DMS 273 treated with DMSO at 0.1 percent for 48 hours (cell line): ENCODE results near the gene HOXC13.

Experiments
- DNase-seq: peaks from one replicate; lab custom pipeline; 2025; lab: John Stamatoyannopoulos, UW

HOXC13 gene

GRCh38 chr12:53939141-53940108, 794 bp downstream of the HOXC13 start:
- DNase-seq, result no peak

DNA sequence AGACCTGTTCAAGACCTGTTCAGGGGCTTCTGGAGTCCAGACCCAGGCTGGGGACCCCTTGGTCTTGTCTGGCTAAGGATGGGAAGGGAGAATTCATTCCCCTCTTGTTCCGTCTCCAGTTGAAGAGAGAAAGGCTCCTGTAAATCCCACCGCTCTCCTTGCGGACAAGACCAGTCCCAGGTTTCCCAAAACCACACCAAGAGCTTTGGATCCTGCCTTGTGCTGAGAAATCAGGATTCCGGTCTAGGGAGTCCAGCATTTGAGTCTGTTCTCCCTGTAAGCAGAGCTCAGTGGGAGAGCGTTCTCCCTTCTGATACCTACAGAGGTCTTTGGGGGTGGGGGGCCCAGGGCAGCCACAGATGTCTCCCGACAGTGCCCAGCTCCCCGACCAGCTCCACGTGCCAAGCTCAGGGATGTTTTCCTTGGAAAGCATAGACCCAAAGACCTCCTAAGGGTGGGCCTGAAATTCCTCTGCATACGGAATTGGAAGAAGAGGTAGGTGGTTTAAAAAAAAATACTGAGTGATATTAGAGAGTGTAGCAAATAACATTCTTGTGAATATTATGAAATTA, 1.9 kb downstream of the HOXC13 start:
- DNase-seq, result no peak

DNA sequence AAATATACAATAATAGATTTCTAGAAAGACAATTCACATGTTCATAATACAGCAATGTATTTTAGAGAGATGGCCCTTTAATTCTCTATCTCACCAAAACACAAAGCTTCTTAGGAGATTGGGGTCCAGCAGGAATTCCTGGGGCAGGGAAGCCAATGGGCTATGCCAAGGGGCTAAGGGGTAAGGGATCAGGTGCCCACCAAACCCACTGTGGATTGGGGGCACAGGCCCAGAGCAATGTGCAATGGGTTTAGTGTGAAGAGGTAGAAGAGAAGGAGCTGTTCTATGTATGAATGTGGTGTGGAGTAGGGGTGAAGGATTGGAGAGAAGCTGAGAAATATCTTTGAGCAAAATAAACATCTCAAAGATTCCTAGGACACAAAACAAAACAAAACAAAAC, 2.6 kb downstream of the HOXC13 start:
- no peak for DNase-seq

- DNase-seq, result no peak
Observed at GRCh38 chr12:53941750-53942149, 3.1 kb downstream of the HOXC13 start.

DNA sequence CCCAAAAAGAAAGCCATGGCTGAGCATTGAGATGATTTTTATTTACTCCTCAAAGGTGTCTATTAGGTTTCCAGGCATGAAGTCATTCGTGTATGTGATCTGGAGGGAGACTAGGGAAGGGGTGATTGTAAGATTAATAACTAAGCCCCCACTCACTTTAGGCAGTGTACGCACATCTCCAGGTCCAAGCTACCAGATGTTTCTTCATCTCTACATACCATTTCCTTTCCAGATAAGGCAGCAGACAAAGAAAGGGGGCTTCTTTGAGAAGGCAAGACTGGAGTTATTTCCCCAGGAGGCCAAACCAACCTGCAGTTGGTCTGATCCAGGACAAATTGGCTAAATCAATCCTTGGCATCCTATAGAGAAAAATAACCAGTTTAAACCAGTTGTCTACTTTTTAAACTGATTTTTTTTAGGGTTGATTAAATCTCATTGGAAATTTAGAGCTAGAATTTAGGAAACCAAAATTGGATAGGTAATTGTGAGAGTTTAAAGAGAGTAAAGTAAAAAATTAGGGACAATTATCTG, 3.9 kb downstream of the HOXC13 start:
- DNase-seq, result no peak

DNA sequence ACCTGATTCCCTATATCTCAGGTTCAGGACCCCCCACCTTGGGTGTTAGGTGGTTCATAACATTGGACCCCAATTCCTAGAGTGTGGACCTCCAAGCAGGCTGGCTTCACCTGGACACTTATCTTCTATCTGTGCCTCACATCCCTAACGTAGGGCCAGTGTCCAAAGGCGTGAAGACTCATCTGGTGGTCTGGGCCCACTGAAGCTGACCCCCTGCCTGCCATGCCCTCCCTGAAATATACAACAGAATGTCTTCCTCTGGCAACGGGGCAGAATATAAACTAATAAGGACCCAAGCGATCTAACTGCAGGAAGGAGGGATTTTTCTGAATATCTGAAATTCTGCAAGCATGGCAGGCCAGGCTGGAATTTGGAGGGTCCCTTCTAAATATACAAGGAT, 5.6 kb downstream of the HOXC13 start:
- no peak for DNase-seq

DNA sequence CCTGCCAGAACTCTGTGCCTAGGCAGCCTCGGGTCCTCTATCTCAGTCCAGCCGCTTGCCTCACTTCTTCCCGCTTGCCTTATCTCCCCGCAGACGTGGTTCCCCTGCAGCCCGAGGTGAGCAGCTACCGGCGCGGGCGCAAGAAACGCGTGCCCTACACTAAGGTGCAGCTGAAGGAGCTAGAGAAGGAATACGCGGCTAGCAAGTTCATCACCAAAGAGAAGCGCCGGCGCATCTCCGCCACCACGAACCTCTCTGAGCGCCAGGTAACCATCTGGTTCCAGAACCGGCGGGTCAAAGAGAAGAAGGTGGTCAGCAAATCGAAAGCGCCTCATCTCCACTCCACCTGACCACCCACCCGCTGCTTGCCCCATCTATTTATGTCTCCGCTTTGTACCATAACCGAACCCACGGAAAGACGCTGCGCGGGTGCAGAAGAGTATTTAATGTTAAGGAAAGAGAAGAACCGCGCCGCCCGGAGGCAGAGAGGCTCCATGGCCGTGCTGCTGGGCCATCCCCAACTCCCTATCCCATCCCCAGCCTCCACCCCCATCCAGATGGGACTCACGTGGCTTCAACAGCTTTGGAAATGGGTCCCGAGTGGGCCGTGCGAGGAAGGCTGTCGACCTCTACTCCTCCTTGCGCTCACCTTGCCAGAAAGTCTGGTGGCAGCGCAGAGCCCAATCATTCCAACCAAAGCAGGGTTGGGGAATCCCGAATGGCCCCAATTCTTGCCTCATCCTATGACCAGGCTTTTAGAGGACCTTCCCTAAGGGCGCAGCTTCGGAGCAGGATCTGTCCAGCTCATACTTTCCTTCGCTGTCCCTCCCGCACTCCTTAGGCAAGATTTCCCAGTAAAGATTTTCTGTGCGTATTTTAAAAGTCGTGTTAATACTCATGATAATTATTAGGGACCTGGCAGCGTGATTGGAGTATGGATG, 6.5 kb downstream of the HOXC13 start:
- DNase-seq, result no peak

DNA sequence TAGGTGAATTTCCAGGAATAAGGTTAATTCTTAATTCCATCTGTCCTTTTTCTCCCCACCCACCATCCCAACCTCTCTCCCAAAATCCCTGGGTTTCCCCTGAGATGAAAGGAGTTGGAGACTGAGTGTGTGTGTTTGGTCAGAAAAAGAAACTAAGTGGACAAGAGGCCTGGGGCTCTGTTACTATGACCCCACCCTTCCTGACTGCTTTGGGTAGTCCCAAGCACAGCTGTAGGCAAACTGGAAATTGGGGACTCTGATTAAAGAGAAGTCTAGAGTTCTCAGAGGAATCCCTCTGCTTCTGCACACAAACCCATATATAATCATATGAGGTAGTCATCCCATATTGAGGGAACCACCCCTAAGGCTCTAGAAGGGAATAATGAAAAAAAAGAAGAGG, 9.1 kb downstream of the HOXC13 start:
- no peak for DNase-seq

DNA sequence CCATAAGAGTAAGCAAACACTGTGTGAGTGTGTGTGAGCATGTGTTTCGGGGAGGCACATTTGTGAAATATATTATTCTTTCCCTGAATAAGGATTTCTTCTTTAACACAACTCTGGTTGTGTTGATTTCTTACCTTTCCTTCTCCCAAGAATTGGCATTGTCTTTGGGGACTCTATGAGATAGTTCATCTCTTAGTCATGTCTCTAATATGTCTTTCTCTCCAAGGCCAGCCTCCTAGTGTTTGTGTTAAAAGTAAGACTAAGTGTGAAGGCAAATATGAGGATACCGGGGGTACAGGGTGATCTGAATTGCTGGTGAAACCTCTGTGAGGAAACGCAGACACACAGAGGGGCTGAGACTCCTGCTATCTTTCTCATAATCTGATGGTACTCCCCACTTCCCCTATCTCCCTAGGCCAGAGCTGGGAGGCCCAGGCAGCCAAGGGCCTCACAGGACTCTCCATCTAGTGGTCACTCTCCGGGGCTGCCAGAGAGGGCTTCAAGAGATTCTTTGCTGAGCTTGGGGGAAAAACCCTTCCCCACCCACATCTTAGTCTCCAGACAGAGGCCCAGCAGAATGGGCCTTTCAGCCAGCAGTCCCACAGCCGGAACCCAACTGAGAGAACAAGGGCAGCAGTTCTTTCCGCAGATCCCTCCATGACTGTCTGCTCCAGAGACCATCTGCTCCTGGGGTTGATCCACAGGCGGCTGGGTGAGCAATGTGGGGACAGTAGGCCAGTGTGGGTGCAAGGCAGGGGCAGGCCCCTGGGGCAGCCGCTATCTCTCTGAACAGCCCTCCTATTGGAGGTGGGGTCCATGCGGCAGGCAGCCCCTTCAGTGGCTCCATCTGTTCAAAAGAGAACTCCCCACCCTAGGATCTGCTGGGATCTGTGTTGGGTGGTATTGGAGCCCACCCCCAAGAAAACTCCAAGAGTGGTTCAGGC, 10.3 kb downstream of the HOXC13 start:
- no peak for DNase-seq

- no peak for DNase-seq
Observed at GRCh38 chr12:53949631-53950436, 11.2 kb downstream of the HOXC13 start.

DNA sequence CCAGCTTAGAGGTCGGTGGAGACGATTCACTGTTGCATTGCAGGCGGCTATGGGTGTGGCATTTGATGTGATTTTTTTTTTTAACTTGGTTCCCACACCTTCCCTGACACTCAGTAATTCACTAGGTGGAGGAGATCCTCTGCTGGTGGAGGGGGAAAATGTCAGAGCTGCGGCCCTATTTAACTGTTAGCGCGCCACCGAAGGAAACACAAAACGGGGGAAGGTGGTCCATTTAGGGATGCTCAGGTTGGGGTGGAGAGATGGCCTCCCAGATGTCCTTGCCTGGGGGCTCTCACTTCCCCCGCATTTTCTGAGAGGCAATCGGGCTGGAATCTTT, 11.8 kb downstream of the HOXC13 start:
- no peak for DNase-seq

DNA sequence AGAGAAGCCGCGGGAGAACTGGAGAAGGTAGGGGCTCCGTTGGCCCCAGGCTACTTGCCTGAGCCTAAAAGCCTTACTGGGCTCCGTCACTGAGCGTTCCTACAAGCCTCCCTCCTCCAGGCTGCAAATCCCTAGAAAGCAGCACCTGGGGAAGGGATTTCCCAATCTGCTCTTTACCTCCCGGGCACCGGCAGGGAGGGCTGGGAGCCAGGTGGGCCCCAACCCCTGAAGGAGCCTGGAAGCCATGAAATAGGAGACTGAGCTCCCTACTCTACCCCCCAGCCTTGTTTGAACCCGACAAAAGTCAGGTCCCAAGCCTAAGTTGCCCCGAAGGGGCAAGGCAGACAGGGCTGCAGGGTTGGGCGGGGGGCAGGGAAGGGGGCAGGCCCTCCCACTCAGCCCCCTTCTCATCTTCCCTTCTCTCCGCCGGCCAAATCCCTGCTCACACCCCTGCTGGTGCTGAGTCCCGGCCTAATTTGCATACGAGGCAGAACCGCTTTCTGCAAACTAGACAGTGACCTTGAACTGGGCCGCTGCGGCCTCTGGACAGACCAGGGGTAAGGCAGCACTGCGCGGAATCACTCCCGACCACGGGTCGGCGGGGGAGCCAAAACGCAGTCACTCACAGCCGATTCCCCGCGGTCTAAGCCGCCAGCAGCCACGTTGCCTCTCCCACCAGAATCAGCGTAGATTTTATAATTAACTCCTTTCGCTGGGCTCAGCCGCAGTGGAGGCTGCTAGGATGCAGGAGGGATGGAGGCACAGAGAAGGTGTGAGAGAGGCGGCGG, 12.4 kb downstream of the HOXC13 start:
- no peak for DNase-seq

GRCh38 chr12:53951577-53952334, 13.1 kb downstream of the HOXC13 start:
- no peak for DNase-seq

- DNase-seq, result no peak
Observed at GRCh38 chr12:53952335-53952694, 13.7 kb downstream of the HOXC13 start.

DNA sequence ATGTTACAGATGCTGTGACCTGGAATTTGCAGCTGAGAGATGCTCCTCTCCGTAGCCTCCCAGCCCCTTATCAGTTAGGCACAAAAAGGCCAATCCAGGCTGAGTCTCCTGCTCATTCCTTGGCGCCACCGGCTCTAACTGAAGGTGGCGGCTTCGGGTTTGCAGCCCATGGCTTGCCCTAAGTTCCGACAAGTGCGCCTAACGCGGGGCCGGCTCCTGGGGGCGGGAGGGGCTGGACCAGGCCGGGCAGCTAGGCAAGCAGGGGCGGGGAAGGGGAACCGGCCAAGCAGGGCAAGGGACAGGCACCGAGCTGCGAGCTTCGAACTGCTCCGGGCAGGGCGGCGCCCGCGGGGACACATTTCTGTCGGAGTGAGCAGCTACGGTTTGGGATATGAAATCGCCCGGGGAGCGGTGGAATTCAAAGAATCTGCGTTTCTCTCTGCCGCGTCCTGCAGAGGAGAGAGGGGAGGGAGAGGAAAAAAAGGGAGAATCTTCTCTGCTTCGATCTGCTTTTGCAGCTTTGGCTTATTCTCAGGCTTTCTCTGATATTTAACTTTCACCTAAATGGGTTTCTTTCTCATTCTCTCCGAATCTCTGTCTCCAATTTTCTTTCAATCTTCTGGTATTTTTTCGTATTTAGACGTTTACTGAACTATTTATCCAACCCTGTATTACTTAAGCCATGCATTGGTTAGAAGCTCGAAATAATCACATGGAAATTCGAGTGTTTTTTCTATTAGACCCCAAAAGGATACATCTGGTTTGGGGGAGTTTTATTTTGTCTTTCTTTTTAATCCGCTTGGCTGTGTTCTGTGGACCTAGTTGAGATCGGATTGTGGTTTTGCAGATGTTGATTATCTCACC, 14.5 kb downstream of the HOXC13 start:
- no peak for DNase-seq

DNA sequence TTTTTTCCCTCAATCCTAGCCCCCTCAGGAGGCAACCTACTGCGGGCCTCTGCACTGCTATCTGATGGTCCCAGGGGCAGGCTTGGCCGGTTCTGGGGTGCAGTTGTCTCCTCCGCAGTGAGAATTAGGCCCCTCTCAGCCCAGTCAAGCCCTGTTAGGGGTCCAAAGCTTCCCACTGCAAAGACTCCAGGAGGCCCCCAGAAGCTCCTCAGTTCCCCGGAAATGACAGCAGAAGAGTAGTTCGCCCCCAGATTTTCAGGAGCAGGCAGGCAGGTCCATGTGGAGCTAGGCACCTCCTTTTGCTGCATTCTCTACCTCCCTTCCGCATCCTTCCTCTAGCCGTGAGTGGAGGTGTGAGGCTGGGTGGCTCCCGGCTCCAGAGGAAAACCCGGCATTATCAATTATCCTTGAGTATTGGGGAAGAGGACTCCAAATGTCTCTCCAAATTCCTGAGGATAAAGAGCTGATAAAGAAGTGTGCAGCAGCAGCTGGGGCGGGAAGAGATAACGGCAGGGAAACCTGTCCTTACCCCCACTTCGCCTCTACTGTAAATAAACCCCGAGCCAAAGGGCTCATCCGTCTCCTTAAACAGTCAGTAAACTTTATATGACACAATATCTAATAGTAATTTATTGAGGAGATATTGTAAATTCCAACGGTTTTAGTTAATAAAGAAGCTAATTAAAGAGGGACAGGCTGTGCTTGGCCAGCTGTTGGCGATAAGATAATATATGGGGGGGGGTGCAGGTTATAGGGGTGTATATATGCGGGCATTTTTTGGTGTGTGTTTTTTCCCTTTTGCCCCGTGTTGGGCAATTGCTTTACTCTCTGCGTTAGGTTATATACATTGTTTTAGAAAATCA, 15.4 kb downstream of the HOXC13 start:
- no peak for DNase-seq

DNA sequence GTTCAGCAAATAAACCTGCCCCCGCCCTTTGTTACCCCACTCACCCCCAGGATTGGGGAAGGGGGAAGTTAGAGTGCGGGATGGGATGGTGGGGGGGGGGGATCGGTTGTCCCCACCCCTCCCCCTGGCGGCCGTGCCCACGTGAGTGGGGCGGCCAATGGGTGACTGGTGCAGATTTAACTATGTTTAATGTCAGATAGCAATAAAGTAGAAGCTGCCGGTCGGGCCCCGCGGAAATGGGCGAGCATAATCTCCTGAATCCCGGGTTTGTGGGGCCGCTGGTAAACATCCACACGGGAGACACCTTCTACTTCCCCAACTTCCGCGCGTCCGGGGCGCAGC, 16.0 kb downstream of the HOXC13 start, which contains the start of gene HOXC12:
HOXC12 (plus strand) TSS at position 210 of the 342 bp plus-strand sequence; CDS start at position 237, 27 bp downstream.
- no peak for DNase-seq
